K562 (cell line): ENCODE data around the gene OR10G6. TPM values are rescaled to one million over a fixed set of nuclear protein-coding genes. Genes with fewer than 3 reads are reported as not detected.

Experiments used
- ATAC-seq: fragments of 200-7000 bp; cut with Tn5 transposase; 3 replicates; pipeline ENCODE4 v1.9.1; 2020; ENCODE audit warnings: moderate library complexity
- BruUV-seq: library from RNA; stranded (reverse); fragments of 400-500 nt; replicated peaks from 2 replicates; lab custom pipeline; 2021; lab: Mats Ljungman, UMichigan
- CTCF ChIA-PET: fragments of 300-600 bp; formaldehyde crosslinking; extraction: SDS; loops from one replicate; lab custom pipeline; 2021; ENCODE audit warnings: low intra/inter-chr PET ratio; lab: Yijun Ruan, JAX
- POLR2A ChIA-PET: fragments of 300-600, 350-650 bp; sonication (Branson Sonifier 250); formaldehyde crosslinking; extraction: SDS; loops from one replicate; lab custom pipeline; 2021; ENCODE audit warnings: antibody characterized with exemption, inconsistent platforms; lab: Yijun Ruan, JAX
- DNase-seq, 4 experiments: peaks; one replicate each; pipeline versions ENCODE4 v3.0.0 to v3.0.0-alpha.2; 2011 to 2018; ENCODE audit warnings: low spot score in 3 of 4, mixed read lengths in 3 of 4; ENCODE audit errors: extremely low read depth in 1 of 4
- FAIRE-seq: peaks from 2 replicates; lab custom pipeline; 2011; peaks lifted over from hg19 to GRCh38; lab: Jason Lieb, UNC
- H2AFZ ChIP-seq: 2 replicates; pipeline ENCODE4 v1.6.0; 2011; ENCODE audit warnings: low read depth, low read length, control low read depth, inconsistent platforms
- H3K27ac ChIP-seq: fragments of 200-600 bp; 3 replicates; pipeline ENCODE4 v1.8.0; 2011; ENCODE audit warnings: low read depth, mild to moderate bottlenecking, control low read depth, inconsistent platforms, low read length, moderate library complexity, mixed read lengths; ENCODE audit errors: extremely low read depth
- H3K27me3 ChIP-seq, 2 experiments: fragments of 300-600 bp in 1 of 2; 2 replicates in 1 of 2; 3 replicates in 1 of 2; pipeline versions ENCODE4 v1.6.0 to v1.8.0; 2011; ENCODE audit warnings: inconsistent platforms in 2 of 2, low read length in 2 of 2, mild to moderate bottlenecking in 1 of 2, mixed read lengths in 1 of 2, moderate library complexity in 1 of 2; ENCODE audit not compliant: control insufficient read depth in 2 of 2, insufficient read depth in 2 of 2
- H3K36me3 ChIP-seq: fragments of 300-600 bp; 3 replicates; pipeline ENCODE4 v1.8.0; 2011; ENCODE audit warnings: mild to moderate bottlenecking, low read length, inconsistent platforms; ENCODE audit not compliant: control insufficient read depth, insufficient read depth
- H3K4me1 ChIP-seq, 2 experiments: fragments of 200-600 bp in 1 of 2; replicated peaks in 1 of 2; 2 replicates in 1 of 2; 3 replicates in 1 of 2; pipeline versions ENCODE4 v1.5.1 to v1.8.0; 2011; ENCODE audit warnings: inconsistent platforms in 2 of 2, low read length in 2 of 2, mild to moderate bottlenecking in 1 of 2, mixed read lengths in 1 of 2, moderate library complexity in 1 of 2; ENCODE audit not compliant: control insufficient read depth in 2 of 2, insufficient read depth in 2 of 2
- H3K4me2 ChIP-seq: 2 replicates; pipeline ENCODE4 v1.6.1; 2011; ENCODE audit warnings: low read length, control low read depth, inconsistent platforms, mixed read lengths; ENCODE audit not compliant: insufficient read depth
- H3K4me3 ChIP-seq: fragments of 200-600 bp; sonication (generic), shearing (Covaris generic); 2 replicates; pipeline ENCODE4 v1.5.1; 2016; ENCODE audit warnings: control low read depth, inconsistent platforms
- H3K79me2 ChIP-seq: fragments of 200-600 bp; 3 replicates; pipeline ENCODE4 v1.8.0; 2011; ENCODE audit warnings: low read length, inconsistent platforms; ENCODE audit not compliant: control insufficient read depth, insufficient read depth
- H3K9ac ChIP-seq, 2 experiments: 2 replicates each; pipeline versions ENCODE4 v1.6.0 to v1.6.1; 2011; ENCODE audit warnings: low read depth in 2 of 2, low read length in 2 of 2, control low read depth in 1 of 2, inconsistent platforms in 1 of 2, mild to moderate bottlenecking in 1 of 2, mixed read lengths in 1 of 2; ENCODE audit not compliant: insufficient read depth in 1 of 2
- H3K9me1 ChIP-seq: one replicate; pipeline ENCODE4 v1.6.0; 2011; ENCODE audit warnings: inconsistent platforms, mild to moderate bottlenecking, low read length, moderate library complexity; ENCODE audit not compliant: control insufficient read depth, insufficient read depth
- H3K9me3 ChIP-seq: replicated peaks from 2 replicates; pipeline ENCODE4 v1.5.1; 2011; ENCODE audit warnings: low read depth, low read length, inconsistent platforms; ENCODE audit not compliant: control insufficient read depth, insufficient read depth
- H4K20me1 ChIP-seq: replicated peaks from 2 replicates; pipeline ENCODE4 v1.6.1; 2011; ENCODE audit warnings: low read length, inconsistent platforms, mixed read lengths; ENCODE audit not compliant: control insufficient read depth, insufficient read depth
- ARID2 ChIP-seq: fragments of 450-650 bp; IDR thresholded peaks from 2 replicates; pipeline ENCODE4 v1.6.1; 2017; ENCODE audit warnings: antibody characterized with exemption, mild to moderate bottlenecking
- HNRNPH1 ChIP-seq: fragments of 200-400 bp; formaldehyde crosslinking; optimal IDR thresholded peaks from 2 replicates; pipeline ENCODE3; 2017; ENCODE audit warnings: low read depth, mild to moderate bottlenecking, low read length, moderate library complexity
- MAFK ChIP-seq: IDR thresholded peaks from 2 replicates; pipeline ENCODE4 v1.6.1; 2011; ENCODE audit warnings: low read length, improper control_type of control experiment
- NR4A1 ChIP-seq, 2 experiments: fragments of 250-450 bp in 1 of 2; fragments of 450-650 bp in 1 of 2; sonication (Bioruptor Pico) in 1 of 2; IDR thresholded peaks; 2 replicates each; pipeline versions ENCODE4 v1.4.0 to v1.6.1; 2016 to 2020; ENCODE audit warnings: mild to moderate bottlenecking in 2 of 2, missing compliant biosample characterization in 1 of 2, missing genetic modification characterization in 1 of 2, moderate library complexity in 1 of 2
- RBM39 ChIP-seq: fragments of 200-400 bp; formaldehyde crosslinking; optimal IDR thresholded peaks from 2 replicates; pipeline ENCODE3; 2018; ENCODE audit warnings: low read depth, low read length
- TEAD2 ChIP-seq: fragments of 450-650 bp; IDR thresholded peaks from 2 replicates; pipeline ENCODE4 v1.6.1; 2016; ENCODE audit warnings: missing genetic modification characterization, control low read depth, missing compliant biosample characterization
- TRIM24 ChIP-seq, 2 experiments: fragments of 450-650 bp; IDR thresholded peaks; 2 replicates each; pipeline ENCODE4 v1.6.1; 2016
- ZNF696 ChIP-seq: fragments of 250-450 bp; sonication (Bioruptor Pico); conservative IDR thresholded peaks from 2 replicates; pipeline ENCODE4 v1.4.0; 2020; ENCODE audit warnings: mild to moderate bottlenecking, moderate library complexity
- WGBS: fragments of 100-300 bp; shearing (Covaris generic); methylation state at CpG from one replicate; pipeline ENCODE4 v1.1.6; 2016; ENCODE audit warnings: low coverage, mixed read lengths; ENCODE audit not compliant: insufficient coverage; ENCODE audit errors: missing lambda C conversion rate; 5-methylcytosine and 5-hydroxymethylcytosine counted together
- in situ Hi-C: fragments of 300-500 bp; cut with MboI; formaldehyde crosslinking; loops from 4 replicates; pipeline ENCODE4 v1.15.0; 2018; ENCODE audit warnings: inconsistent platforms, mixed read lengths
- intact Hi-C: fragments of 100-400 bp; cut with micrococcal nuclease; formaldehyde crosslinking; loops from 2 replicates; pipeline ENCODE4 v1.14.2; 2022
- polyA plus RNA-seq, 8 experiments: library from polyadenylated mRNA; depleted of rRNA in 4 of 8; stranded (reverse) in 5 of 8; unstranded in 3 of 8; fragments of >200 nt; fragmentation: Nextera tagmentation in 2 of 8; fragmentation: Illumina TruSeq in 1 of 8; extraction: Ambion mirVana in 2 of 8; extraction: Trizol in 1 of 8; gene quantifications; 2 replicates each; pipeline versions ENCODE4 v1.2.1 to v1.2.3, GENCODE V29; 2011 to 2014; ENCODE audit warnings: inconsistent platforms in 1 of 8, missing spikeins in 1 of 8
- total RNA-seq, 7 experiments: library from RNA; depleted of rRNA in 6 of 7; stranded (reverse); fragments of >200 nt in 6 of 7; fragmentation: Illumina TruSeq in 2 of 7; extraction: Trizol in 2 of 7; gene quantifications; 2 replicates each; pipeline versions ENCODE4 v1.2.1 to v1.2.3, GENCODE V29; 2011 to 2021; ENCODE audit warnings: low replicate concordance in 1 of 7
- TF ChIP-seq, protein P1 (sequence below), 3 experiments: fragments of 200-800 bp in 1 of 3; fragments of 250-450 bp in 1 of 3; fragments of 450-650 bp in 1 of 3; sonication (Bioruptor Pico) in 1 of 3; sonication (Bioruptor generic) in 1 of 3; formaldehyde crosslinking in 1 of 3; IDR thresholded peaks; 2 replicates each; pipeline versions ENCODE4 v1.6.1 to v1.8.0; 2016 to 2022; ENCODE audit warnings: mild to moderate bottlenecking in 2 of 3, missing genetic modification characterization in 2 of 3, missing compliant biosample characterization in 1 of 3, moderate library complexity in 1 of 3
- TF ChIP-seq, protein P2 (sequence below): sonication (generic); formaldehyde crosslinking; IDR thresholded peaks from 2 replicates; pipeline ENCODE4 v1.8.0; 2022; ENCODE audit warnings: mild to moderate bottlenecking, missing genetic modification reagents

OR10G6 gene
- total and polyA plus RNA-seq, 9 of the 15 experiments (the other 6 are each of a cell fraction or from before 2014, with no cell fraction given) = not detected

DNA sequence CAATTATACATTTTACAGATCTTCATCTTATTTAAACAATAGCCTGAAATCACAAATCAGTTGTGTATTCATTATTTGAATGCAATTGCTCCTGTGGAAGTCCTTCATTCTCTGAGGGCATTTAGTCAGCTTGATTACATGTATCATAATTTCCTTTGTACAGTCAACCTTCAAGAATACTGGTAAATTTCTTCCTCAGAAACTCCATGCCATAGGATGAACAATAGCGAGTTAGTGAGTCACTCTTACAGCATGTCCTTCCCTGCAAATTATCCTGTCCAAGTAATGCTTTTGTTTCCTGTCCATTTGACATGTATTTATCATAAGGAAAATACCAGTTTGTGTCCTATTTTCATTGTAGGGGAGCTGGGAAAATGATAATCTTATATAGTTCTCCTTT lies 21.1 kb downstream of the OR10G6 start:
- ChIA-PET POLR2A (no interaction called here), CTCF (no interaction called here)
- no peak overlapping the region for H3K4me2 ChIP-seq
- no peak overlapping the region for H2AFZ ChIP-seq
- DNase-seq (no peak), ATAC-seq (no peak), FAIRE-seq (no peak)
- H4K20me1 ChIP-seq = no peaks in the 10 kb centered on the region
- no peak overlapping the region for H3K9ac ChIP-seq
- intact Hi-C loops (no loop called here), in situ Hi-C loops (no loop called here)
- peaks cover 0 to 7% of the 10 kb centered on the region in 2 experiments; a peak in 1 of 5 replicates for H3K27me3 ChIP-seq
- no peaks in the 10 kb centered on the region for H3K9me1 ChIP-seq
- TF ChIP-seq TEAD2 (tag) (no peak), RBM39 (no peak), MAFK (no peak), ZNF696 (CRISPR knock-in tag) (no peak), NR4A1 (CRISPR knock-in tag; IDR thresholded peaks at IDR 0.05) (no peak), NR4A1 (tag; IDR thresholded peaks at IDR 0.05) (no peak), TRIM24 (IDR thresholded peaks at IDR 0.05) (no peak), ARID2 (no peak), HNRNPH1 (no peak)
- TF ChIP-seq, protein P1, sequence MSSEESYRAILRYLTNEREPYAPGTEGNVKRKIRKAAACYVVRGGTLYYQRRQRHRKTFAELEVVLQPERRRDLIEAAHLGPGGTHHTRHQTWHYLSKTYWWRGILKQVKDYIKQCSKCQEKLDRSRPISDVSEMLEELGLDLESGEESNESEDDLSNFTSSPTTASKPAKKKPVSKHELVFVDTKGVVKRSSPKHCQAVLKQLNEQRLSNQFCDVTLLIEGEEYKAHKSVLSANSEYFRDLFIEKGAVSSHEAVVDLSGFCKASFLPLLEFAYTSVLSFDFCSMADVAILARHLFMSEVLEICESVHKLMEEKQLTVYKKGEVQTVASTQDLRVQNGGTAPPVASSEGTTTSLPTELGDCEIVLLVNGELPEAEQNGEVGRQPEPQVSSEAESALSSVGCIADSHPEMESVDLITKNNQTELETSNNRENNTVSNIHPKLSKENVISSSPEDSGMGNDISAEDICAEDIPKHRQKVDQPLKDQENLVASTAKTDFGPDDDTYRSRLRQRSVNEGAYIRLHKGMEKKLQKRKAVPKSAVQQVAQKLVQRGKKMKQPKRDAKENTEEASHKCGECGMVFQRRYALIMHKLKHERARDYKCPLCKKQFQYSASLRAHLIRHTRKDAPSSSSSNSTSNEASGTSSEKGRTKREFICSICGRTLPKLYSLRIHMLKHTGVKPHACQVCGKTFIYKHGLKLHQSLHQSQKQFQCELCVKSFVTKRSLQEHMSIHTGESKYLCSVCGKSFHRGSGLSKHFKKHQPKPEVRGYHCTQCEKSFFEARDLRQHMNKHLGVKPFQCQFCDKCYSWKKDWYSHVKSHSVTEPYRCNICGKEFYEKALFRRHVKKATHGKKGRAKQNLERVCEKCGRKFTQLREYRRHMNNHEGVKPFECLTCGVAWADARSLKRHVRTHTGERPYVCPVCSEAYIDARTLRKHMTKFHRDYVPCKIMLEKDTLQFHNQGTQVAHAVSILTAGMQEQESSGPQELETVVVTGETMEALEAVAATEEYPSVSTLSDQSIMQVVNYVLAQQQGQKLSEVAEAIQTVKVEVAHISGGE (CRISPR knock-in tag; IDR thresholded peaks at IDR 0.05) = no peak
- TF ChIP-seq, protein P2, sequence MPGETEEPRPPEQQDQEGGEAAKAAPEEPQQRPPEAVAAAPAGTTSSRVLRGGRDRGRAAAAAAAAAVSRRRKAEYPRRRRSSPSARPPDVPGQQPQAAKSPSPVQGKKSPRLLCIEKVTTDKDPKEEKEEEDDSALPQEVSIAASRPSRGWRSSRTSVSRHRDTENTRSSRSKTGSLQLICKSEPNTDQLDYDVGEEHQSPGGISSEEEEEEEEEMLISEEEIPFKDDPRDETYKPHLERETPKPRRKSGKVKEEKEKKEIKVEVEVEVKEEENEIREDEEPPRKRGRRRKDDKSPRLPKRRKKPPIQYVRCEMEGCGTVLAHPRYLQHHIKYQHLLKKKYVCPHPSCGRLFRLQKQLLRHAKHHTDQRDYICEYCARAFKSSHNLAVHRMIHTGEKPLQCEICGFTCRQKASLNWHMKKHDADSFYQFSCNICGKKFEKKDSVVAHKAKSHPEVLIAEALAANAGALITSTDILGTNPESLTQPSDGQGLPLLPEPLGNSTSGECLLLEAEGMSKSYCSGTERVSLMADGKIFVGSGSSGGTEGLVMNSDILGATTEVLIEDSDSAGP = no peak
- 0% methylated on average over 1 of the region's 1 CpG for WGBS
- H3K4me3 ChIP-seq = no peak overlapping the region
- BruUV-seq = no TSS peak
- H3K27ac ChIP-seq = no peak overlapping the region
- H3K79me2 ChIP-seq = no peaks in the 10 kb centered on the region
- no peaks in the 10 kb centered on the region for H3K9me3 ChIP-seq
- H3K4me1 ChIP-seq = no peaks in the 10 kb centered on the region
- H3K36me3 ChIP-seq = no peaks in the 10 kb centered on the region
